Left ventricle myocardium superior (tissue), 1 donor: ENCODE measurements around the gene CDCA5. TPM values are rescaled to one million over a fixed set of nuclear protein-coding genes. Genes with fewer than 3 reads are reported as not detected.

Experiments
- ATAC-seq: fragments of 200-7000 bp; cut with Tn5 transposase; one replicate; pipeline ENCODE4 v1.9.1; 2020; ENCODE audit warnings: mild to moderate bottlenecking, moderate library complexity
- DNase-seq: peaks from one replicate; pipeline ENCODE4 v3.0.0-alpha.2; 2020
- intact Hi-C: fragments of 100-400 bp; cut with micrococcal nuclease; formaldehyde crosslinking; loops from one replicate; pipeline ENCODE4 v1.11.0; 2022
- long read RNA-seq: library from polyadenylated mRNA; unstranded; transcript quantifications from one replicate; pipeline ENCODE4 v2.0.0, GENCODE V29; 2021
- total RNA-seq: library from RNA; stranded (reverse); fragmentation: NEBNext Ultra II Directional; extraction: Animal tissue kit (Norgen Biotek cat#: 25700); gene quantifications from one replicate; pipeline ENCODE4 v1.2.1, GENCODE V29; 2021
- donor health status: DM: no; HTN: yes; CAD: no; lungs with severe emphysema.

The CDCA5 gene
- 1.3 TPM for total RNA-seq
- long read RNA-seq, transcript CDCA5-201 (6 exons, 2,587 nt): major isoform, 5 of 5 reads
- long read RNA-seq, partial matches to known transcripts: 0 of 5 reads
- long read RNA-seq, other reads (novel, unspliced or antisense): 0 of 5 reads

GRCh38 chr11:65083834-65084597 is at the start of gene CDCA5, which contains the start of gene ZFPL1:
TSS of gene CDCA5 (minus strand) at chr11:65084040. CDS start at chr11:65083978, 62 bp downstream.
TSS of gene ZFPL1 (plus strand) at chr11:65084222. CDS start at chr11:65084699, 477 bp downstream.
- DNase-seq (peak; percentile 97), ATAC-seq (peak; percentile 98)
- intact Hi-C loops: no loop called here

DNA sequence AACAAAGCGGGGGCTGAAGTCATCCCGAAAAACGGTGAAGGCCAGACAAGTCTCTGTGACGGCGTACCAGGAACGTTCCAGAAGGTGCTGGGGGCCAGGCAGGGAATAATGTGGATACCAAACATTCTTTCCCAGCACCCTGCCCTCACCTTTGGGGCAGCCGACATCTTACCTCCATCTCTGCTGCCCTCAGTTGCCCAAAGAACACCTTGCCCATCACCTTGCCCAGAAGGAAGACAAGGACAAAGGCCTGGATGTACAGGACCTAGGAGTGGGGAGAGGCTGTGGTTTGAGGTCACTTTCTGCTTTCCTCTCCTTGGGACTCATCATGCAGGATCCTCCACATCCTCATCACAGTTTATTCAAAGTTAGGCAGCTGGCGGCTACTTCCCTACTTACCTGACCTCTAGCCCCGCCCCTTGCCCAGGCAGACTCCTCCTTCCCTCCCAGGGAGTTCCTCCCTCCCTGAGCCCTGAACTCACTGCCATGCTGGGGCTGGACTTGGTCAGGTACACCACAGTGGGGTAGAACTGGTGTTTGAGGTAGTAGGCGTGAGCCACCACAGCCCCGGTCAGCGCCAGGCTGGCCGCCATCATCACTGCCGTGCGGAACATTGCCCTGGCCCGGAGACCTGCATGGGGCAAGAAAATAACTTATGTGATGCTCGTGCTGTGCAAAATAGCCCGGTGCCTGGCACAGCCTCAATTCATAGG is 49.3 kb upstream of the CDCA5 start:
- no peak for ATAC-seq
- no peak for DNase-seq
- intact Hi-C loops: no loop called here

DNA sequence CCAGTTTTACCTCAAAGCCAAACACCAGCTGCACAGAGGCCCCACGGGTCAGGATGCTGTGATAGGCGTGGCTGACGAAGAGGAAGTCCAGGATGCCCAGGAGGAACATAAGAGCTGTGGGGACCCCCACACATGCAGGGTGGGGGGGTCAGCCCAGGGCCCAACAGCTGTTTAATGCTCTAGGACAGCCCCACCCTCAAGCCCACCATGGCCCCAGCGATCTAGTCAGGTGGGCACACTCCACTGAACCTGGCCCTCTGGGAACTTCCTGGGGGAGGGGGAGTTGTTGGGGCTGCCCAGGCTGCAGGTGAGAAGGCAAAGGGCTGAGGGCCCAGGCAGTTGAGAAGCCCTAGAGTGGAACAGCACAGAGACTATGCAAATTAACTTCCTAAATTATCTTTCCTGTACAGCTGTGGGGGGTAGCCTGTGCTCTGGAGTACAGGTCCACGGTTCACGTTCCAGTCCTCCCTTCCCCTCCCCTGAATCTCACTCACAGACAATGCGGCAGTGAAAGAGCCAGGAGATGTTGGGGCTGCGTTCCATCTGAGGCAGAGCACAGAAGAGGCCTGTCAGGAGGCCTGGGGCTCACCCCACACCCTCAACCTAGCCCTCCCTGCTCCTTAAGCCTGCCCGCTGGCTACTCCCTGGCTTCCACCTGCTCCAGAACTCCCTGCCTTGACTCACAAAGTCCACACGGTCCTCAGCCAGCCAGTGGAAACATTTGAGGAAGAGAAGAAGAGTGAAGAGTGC is 48.6 kb upstream of the CDCA5 start:
- no peak for ATAC-seq
- no peak for DNase-seq
- intact Hi-C loops: no loop called here

DNA sequence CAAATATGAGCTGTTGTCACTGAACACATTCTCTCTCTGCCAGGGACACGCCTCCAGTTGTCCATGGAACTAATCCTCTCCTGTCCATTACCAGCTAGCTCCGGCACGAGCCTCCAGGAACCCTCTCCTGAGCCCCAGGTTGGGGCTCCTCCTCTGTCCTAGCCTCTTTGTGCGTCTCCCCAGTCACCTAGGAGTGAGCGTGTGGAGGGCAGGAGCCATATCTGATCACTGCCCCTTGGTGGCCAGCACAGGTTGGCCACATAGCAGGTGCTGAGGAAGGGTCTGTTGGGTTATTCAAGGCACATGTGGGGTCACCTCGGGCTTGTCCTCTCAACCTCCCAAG is 48.0 kb upstream of the CDCA5 start:
- intact Hi-C loops: no loop called here
- DNase-seq: no peak
- no peak for ATAC-seq

DNA sequence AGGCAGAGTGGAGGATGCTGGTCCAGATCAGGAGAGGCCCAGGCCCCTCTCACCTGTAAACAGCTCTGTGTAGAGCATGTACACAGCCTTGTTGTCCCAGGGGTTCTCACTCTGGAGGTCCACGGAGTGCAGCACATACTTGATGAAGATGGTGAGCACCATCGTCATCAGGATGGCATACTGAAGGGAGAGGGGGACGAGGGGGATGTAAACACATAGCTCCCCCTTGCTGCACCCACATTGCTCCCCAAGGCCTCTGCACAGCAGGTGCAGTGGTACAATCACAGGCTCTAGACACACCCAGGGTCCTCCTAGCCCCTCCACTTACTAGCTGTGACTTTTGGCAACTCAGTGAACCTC is 47.6 kb upstream of the CDCA5 start:
- ATAC-seq: no peak
- intact Hi-C loops: no loop called here
- DNase-seq: no peak

GRCh38 chr11:65130631-65131416 is 47.0 kb upstream of the CDCA5 start:
- ATAC-seq (no peak), DNase-seq (no peak)
- intact Hi-C loops: no loop called here

GRCh38 chr11:65129649-65130441 is 46.0 kb upstream of the CDCA5 start:
- intact Hi-C loops: no loop called here
- ATAC-seq (no peak), DNase-seq (no peak)

- intact Hi-C loops: no loop called here
- DNase-seq: no peak
- no peak for ATAC-seq
Observed at GRCh38 chr11:65128182-65129145, 44.6 kb upstream of the CDCA5 start.

DNA sequence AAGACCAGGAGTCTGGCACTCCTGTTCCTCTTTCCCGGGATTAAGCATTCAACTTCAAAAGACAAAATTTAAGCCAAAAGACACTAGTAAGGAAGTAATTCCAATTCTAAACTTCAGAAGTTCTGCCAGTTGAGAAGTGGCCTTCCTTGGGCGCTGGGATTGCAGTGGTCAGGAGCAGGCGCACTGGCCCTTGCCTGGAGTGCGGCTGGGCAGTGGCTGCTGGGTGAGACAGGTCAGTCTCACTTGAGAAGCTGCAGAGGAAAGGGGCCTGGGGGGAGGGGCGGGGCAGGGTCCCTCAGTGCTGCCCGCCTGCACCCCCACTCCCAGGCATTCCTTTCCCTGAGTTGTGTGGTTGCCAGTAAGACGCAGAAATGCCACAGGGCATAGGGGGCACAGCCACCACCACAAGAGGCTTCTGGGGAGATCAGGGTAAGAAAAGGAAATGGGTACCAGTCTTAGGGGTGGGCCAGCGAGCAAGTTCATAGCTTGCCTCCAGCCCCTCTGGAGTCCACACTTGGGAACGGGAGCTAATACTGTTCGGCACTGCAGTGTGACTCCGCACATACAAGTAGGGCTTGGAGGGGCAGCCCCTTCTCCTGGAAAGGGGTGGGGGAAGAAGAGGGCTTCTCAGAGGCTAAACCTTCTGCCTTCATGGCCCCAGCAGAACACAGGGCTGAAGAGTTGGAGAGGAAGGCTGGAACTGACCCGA is 43.8 kb upstream of the CDCA5 start:
- ATAC-seq (no peak), DNase-seq (no peak)
- intact Hi-C loops: no loop called here

GRCh38 chr11:65126624-65127274 is 42.9 kb upstream of the CDCA5 start:
- DNase-seq (no peak), ATAC-seq (no peak)
- intact Hi-C loops: no loop called here

- no peak for ATAC-seq
- intact Hi-C loops: no loop called here
- DNase-seq: no peak
Observed at GRCh38 chr11:65125197-65126056, 41.6 kb upstream of the CDCA5 start.

GRCh38 chr11:65124480-65125196 is 40.8 kb upstream of the CDCA5 start:
- intact Hi-C loops: no loop called here
- no peak for DNase-seq
- no peak for ATAC-seq

DNA sequence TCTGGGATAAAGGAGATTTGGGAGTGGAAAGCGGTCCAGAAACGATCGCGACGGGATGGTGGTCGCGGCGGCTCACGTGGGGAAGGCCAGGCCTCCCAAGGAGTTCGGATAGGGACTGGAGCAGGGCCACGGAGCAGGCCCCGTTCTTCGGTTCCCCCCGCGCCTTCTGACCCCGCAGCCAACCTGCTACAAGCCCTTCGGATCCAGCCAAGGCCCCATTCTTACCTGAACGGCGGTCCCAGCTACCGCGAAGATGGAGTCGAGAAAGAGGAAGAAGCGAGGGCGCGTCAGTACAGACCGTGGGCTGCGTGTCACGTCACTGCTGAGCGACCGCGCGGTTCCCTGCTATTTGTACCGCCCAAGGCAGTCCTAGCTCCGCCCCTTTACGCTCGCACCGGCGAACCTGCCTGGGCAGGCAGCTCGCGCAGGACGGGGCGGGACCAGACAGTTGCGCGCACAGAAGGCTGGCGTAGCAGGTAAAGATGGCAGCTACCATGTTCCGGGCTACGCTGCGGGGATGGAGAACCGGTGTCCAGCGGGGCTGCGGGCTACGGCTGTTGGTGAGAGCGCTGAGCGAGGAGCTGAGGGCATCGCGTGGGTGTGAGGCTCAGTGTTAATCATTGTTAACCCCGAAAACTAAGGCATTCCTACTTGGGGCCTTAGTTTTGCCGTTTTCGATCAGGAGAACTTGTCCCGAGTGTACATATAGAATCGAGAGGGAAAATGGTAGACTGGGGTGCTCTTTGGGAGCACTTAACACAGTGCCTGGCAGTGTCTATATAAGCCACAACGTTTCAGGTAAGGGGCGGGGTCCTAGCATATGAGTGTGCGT is 38.2 kb upstream of the CDCA5 start, which contains the start of the genes FAU and MRPL49:
TSS of gene FAU (minus strand) at position 270 of the 832 bp plus-strand sequence. CDS start 321 bp downstream, outside the sequence.
TSS of gene MRPL49 (plus strand) at position 457 of the 832 bp plus-strand sequence. CDS start at position 483, 26 bp downstream.
- peak; percentile 98 for DNase-seq
- intact Hi-C loops: no loop called here
- peak; percentile 88 for ATAC-seq
